HL-60/S4 (cell line): Measurements from ENCODE around the gene OR8D2.

Source experiments
- in situ Hi-C: fragments of 300-500 bp; cut with MboI; formaldehyde crosslinking; loops from 2 replicates; pipeline ENCODE4 v1.14.3; 2022; ENCODE audit warnings: low sequenced_read_pairs

The OR8D2 gene

DNA sequence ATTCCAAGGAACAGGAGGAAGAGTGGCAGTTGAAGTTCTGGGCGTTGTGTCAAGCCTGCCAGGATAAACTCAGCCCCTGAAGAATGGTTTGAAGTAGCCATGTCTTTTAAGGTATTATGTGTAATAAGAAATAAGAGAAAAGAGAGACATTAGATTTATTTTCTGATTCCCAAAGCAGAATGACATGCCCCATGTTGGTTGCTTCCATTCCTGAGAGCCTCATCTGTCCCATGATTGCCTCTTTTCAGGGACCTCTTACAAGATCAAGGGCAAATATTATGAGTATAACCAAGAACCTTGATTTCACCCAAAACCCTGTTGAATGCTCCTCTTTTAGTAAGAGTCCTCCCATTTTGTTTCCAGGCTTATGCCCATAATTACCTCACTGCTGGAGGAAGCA, at the start of gene OR8D2:
Gene OR8D2 (minus strand): TSS at position 101 of the 400 bp plus-strand sequence. CDS start 0 bp downstream, at position 101.
- in situ Hi-C loops, result no loop called here

DNA sequence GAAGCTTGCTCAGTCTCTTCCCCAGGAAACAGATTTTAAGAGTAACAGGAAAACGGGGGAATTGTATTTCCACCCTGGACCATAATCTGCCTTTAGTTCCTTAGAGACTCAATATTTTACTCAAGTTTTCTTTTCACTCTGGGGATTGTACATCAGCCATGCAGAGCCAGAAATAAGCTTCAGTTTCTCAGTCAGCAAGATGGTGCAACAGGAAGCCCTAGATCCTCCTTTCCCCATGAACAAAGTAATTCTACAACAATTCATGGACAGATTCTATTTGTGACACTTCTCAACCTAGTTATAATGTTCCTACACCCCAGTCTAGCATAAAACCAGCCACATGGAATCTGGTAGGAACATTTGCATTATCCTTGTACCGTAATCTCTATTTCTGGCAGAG, 39.6 kb upstream of the OR8D2 start:
- in situ Hi-C loops, result no loop called here

GRCh38 chr11:124346311-124346955, 26.4 kb upstream of the OR8D2 start:
- in situ Hi-C loops, result no loop called here

- in situ Hi-C loops, result no loop called here
Measured at GRCh38 chr11:124344346-124344745, 24.3 kb upstream of the OR8D2 start.

DNA sequence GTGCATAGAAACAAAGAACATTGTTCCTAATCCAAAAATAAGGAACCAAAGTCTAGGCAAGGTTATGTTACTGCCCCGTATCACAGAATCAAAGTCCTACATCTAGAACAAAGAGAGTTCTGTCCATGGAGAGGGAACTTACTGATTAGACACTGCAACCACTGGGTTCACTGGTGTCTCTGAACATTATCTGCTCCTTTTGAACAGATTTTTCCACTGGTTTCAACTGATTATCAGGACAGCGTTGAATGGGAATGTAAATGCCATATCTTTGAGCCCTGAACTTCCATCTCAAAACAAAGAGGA, 20.1 kb upstream of the OR8D2 start:
- in situ Hi-C loops, result no loop called here

- in situ Hi-C loops, result no loop called here
Measured at GRCh38 chr11:124339396-124340141, 19.6 kb upstream of the OR8D2 start.

DNA sequence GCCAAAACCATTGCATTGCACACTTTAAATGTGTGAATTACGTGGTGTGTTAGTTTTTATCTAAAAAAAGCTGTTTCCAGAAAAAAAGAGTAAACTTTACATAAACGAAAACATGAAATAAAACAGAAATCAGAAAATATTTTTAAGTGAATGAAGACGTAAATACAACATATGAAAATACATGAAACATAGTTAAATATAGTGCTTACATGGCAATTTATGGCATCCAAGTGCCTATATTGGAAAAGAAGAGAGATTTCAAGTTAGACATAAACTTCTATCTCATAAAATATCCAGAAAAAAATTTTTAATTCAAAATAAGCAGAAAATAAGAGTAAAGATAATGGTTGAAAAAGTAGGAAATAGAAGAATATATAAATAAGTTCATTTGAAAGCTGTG, 11.9 kb upstream of the OR8D2 start:
- in situ Hi-C loops, result no loop called here

GRCh38 chr11:124329787-124330478, 9.9 kb upstream of the OR8D2 start:
- in situ Hi-C loops, result no loop called here

DNA sequence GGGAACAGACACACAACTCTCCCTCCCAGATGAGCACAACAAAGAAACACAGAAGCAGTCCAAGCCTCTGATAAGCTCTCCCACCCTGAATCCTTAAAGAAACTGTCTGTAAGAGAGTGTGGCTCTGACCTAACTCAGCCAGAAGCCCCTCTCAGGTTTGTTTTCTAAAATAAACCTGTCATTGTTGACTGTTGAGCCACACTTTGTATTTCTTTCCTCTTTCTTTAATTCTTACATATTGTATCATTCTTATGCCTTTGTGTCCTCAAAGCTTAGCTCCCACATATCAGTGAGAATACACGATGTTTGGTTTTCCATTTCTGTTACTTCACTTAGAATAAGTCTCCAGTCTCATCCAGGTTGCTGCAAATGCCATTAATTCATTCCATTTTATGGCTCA, 7.8 kb upstream of the OR8D2 start:
- in situ Hi-C loops, result no loop called here

- in situ Hi-C loops, result no loop called here
Measured at GRCh38 chr11:124322356-124322755, 2.4 kb upstream of the OR8D2 start.

- in situ Hi-C loops, result no loop called here
Measured at GRCh38 chr11:124315052-124315451, 4.9 kb downstream of the OR8D2 start.

GRCh38 chr11:124313849-124314248, 6.1 kb downstream of the OR8D2 start, which contains the start of gene OR8D1:
Gene OR8D1, minus strand, starts transcription at chr11:124313949. Its CDS starts 3,183 bp downstream, at chr11:124310766.
- in situ Hi-C loops, result no loop called here

DNA sequence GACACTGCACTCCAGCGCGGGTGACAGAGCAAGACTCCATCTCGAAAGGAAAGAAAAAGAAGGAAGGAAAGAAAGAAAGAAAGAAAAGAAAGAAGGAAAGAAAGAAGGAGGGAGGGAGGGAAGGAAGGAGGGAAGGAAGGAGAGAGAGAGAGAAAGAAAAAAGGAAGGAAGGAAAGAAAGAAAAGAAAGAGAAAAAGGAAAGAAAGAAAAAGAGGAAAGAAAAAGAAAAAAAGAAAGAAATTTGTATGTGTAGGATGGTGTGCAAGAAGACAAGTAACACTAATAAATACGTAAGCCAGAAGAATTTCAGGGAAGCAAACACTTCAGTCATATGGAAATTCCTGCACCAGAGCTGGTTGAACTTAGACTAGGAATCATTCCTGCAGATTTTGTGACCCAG, 6.9 kb downstream of the OR8D2 start:
- in situ Hi-C loops, result no loop called here

DNA sequence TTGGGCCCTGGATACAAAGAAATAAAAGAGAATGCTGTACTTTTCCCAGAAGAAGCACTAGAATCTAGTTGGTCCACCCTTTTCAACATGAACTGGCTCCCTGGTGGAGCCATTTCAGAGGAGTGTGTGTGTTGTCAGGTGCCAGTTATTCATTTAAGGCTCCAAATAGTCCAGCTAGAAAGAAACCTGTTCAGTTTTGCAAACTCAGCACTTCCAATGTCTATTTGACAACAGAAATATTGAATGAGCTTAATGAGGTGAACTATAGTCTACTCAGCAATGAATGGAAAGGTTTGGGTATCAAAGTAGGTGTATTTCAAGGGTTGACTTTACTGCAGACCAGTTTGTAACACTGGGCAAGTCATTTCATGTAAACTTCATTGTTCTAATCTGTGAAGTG, 8.3 kb downstream of the OR8D2 start:
- in situ Hi-C loops, result no loop called here

DNA sequence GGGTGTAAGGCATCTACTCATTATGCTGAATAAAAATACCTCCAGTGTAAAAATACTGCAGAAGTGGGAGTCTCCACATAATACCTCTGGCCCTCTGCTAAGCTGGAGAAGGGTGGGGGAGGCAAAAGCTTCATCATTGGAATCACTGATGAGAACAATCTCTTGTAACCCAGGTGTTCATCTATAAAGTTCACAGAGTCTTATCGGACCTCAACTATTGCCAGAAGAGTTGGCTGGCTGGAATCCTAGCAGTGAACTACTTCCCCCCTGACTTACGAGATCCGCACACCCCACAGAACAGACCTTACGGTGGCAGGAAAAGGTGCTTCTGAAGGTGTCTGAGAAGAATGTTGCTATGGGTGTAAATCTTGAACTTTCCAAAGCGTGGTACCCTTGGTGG, 8.7 kb downstream of the OR8D2 start:
- in situ Hi-C loops, result no loop called here

DNA sequence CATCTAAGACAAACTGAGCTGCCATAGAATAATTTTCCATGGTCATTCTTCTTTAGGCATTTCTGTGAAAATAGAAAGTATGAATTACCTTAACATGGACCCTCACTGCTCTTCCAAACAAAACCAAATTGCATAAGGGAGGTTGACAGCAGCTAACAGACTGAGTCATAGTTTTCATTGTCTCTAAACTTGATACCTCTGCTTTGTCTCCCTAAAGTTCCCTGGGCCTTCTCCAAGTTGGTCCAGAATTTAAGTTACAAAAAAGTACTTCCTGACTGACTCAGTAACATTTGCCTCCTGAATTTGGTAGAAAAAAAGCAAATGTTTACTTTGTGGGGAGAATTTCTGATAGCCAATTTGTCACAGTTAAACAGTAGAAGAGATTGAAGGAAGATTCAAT, 9.3 kb downstream of the OR8D2 start:
- in situ Hi-C loops, result no loop called here

DNA sequence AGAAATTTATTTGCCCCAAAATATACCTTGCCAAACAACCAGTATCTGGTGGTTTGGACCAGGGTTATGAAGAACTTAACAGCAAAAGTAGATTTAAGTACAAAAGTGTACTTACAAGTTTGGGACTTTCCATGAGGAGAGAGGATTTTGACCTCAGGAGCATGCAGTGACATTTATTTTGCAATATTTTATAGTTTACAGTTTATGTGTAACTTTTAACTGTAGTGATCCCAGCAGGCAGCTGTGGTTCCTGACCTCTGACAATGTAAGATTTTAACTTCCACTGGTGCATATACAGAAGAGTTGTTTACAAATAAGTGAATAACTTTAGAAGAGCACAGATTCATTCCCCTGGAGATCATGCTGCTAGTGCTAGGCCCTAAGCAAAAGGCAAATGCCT, 12.9 kb downstream of the OR8D2 start:
- in situ Hi-C loops, result no loop called here

DNA sequence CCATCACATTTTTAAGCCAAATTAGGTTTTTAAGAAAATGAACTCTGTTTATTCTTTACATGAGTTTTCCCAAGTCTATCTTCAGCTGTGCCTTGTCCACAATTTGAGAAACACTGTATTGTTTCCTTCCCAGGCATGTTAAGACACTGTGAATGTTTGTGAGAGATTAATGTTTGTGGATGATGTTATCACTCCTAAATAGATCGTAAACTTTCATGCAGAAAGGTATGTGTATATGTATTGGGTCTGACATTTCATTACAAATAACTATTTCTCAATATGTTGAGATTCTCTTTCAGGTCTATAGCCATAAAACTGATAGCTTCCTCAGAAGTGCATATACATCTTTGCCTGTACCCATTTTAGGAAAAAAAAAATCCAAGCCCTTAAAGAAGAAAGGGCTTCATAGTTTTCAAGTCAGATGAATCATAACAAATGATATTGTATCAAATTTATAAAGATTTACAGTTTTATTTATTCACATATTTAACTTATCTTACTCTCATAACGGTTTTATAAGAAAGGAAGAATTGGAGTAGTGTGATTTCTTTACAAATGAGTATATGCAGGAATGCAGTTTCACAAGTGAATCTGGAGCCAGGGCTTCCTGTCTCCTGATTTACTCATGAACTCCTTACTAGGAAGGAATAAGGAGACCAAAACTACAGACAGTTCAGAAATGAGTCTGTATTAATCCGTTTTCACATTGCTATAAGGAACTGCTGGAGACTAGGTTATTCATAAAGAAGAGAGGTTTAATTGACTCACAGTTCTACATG, 17.5 kb downstream of the OR8D2 start:
- in situ Hi-C loops, result no loop called here

DNA sequence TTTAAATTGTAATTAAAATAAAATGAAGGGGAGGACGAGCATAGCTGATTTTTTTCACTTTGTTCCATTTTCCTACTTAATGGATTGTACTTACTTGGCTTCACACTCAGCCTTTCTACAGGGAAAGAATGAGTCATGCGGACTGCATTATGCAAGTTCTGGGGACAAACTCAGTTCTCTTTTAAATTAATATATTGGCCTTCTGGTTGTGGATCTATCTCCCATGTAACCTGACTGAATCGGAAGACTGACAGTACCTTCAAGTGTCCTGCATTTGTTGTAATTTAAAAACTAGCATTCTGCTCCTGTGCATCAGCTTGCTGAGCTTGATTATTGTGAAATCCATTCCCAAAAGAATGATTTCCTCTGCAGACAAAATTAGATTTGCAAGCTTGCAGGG, 18.4 kb downstream of the OR8D2 start:
- in situ Hi-C loops, result no loop called here

GRCh38 chr11:124297921-124298320, 22.1 kb downstream of the OR8D2 start:
- in situ Hi-C loops, result no loop called here

- in situ Hi-C loops, result no loop called here
Measured at GRCh38 chr11:124296016-124296415, 24.0 kb downstream of the OR8D2 start.
